Measurements from ENCODE around the gene NRSN2. TPM values are rescaled to one million over a fixed set of nuclear protein-coding genes. Genes with fewer than 3 reads are reported as not detected.
"Not testable (repeated sequence)": the region's sequence is repeated elsewhere in the genome, so short reads cannot be mapped to it uniquely, and the experiment has no call there.

The NRSN2 gene
- polyA plus RNA-seq, 4 donors = 0.67 to 15.4 (median 9.6) TPM

- H3K9me3 ChIP-seq (ENCODE audit: control insufficient read depth in 2 of 2, insufficient read depth in 1 of 2, low read depth in 1 of 2, low read length in 1 of 2) = no peaks in the 10 kb centered on the region
- 68 to 87% (median 84%) methylated on average over 9 of the region's 9 CpGs for WGBS, 3 donors
- peak in 1 of 2 donors; percentile 18 for DNase-seq
- H3K4me1 ChIP-seq (ENCODE audit: control insufficient read depth in 3 of 3, insufficient read depth in 2 of 3, low read depth in 1 of 3, low read length in 2 of 3) = peaks cover 0 to 3% (median 0%) of the 10 kb centered on the region in 3 donors
- FAIRE-seq = no peak
- H3K36me3 ChIP-seq (ENCODE audit: control insufficient read depth in 3 of 3, insufficient read depth in 2 of 3, low read depth in 1 of 3, low read length in 3 of 3) = no peaks in the 10 kb centered on the region
- H3K27ac ChIP-seq (ENCODE audit: low read depth in 1 of 3, low read length in 2 of 3) = peak overlapping the region in 1 of 3 donors; percentile 15
- peaks cover 0 to 2% (median 0%) of the 10 kb centered on the region in 3 donors for H3K27me3 ChIP-seq (ENCODE audit: control insufficient read depth in 3 of 3, insufficient read depth in 3 of 3, low read length in 3 of 3)
- no peak overlapping the region for H3K4me3 ChIP-seq (ENCODE audit: low read depth in 1 of 3, low read length in 3 of 3)
Observed at GRCh38 chr20:373171-373890, 26.4 kb downstream of the NRSN2 start.

- no peak overlapping the region for H3K27ac ChIP-seq (ENCODE audit: low read depth in 1 of 3, low read length in 2 of 3)
- H3K4me3 ChIP-seq (ENCODE audit: low read depth in 1 of 3, low read length in 3 of 3) = no peak overlapping the region
- no peak for FAIRE-seq
- peaks cover 0 to 12% (median 0%) of the 10 kb centered on the region in 3 donors for H3K27me3 ChIP-seq (ENCODE audit: control insufficient read depth in 3 of 3, insufficient read depth in 3 of 3, low read length in 3 of 3)
- no peaks in the 10 kb centered on the region for H3K9me3 ChIP-seq (ENCODE audit: control insufficient read depth in 2 of 2, insufficient read depth in 1 of 2, low read depth in 1 of 2, low read length in 1 of 2)
- DNase-seq = no peak
- 76 to 88% (median 80%) methylated on average over 10 of the region's 10 CpGs for WGBS, 3 donors
- no peaks in the 10 kb centered on the region for H3K36me3 ChIP-seq (ENCODE audit: control insufficient read depth in 3 of 3, insufficient read depth in 2 of 3, low read depth in 1 of 3, low read length in 3 of 3)
- peaks cover 0 to 3% (median 0%) of the 10 kb centered on the region in 3 donors for H3K4me1 ChIP-seq (ENCODE audit: control insufficient read depth in 3 of 3, insufficient read depth in 2 of 3, low read depth in 1 of 3, low read length in 2 of 3)
Observed at GRCh38 chr20:375265-375889, 28.5 kb downstream of the NRSN2 start.

- H3K9me3 ChIP-seq (ENCODE audit: control insufficient read depth in 2 of 2, insufficient read depth in 1 of 2, low read depth in 1 of 2, low read length in 1 of 2) = no peaks in the 10 kb centered on the region
- H3K4me1 ChIP-seq (ENCODE audit: control insufficient read depth in 3 of 3, insufficient read depth in 2 of 3, low read depth in 1 of 3, low read length in 2 of 3) = peaks cover 0 to 3% (median 0%) of the 10 kb centered on the region in 3 donors
- H3K27me3 ChIP-seq (ENCODE audit: control insufficient read depth in 3 of 3, insufficient read depth in 3 of 3, low read length in 3 of 3) = peaks cover 0 to 12% (median 0%) of the 10 kb centered on the region in 3 donors
- no peak overlapping the region for H3K4me3 ChIP-seq (ENCODE audit: low read depth in 1 of 3, low read length in 3 of 3)
- no peaks in the 10 kb centered on the region for H3K36me3 ChIP-seq (ENCODE audit: control insufficient read depth in 3 of 3, insufficient read depth in 2 of 3, low read depth in 1 of 3, low read length in 3 of 3)
- no peak for FAIRE-seq
- no peak for DNase-seq
- no peak overlapping the region for H3K27ac ChIP-seq (ENCODE audit: low read depth in 1 of 3, low read length in 2 of 3)
- WGBS, 3 donors = 7 to 32% (median 25%) methylated on average over 2 of the region's 2 CpGs
Observed at GRCh38 chr20:376089-376488, 29.2 kb downstream of the NRSN2 start.

- FAIRE-seq (no peak), DNase-seq (no peak)
- no peak overlapping the region for H3K27ac ChIP-seq (ENCODE audit: low read depth in 1 of 3, low read length in 2 of 3)
- WGBS, 3 donors = 62 to 79% (median 72%) methylated on average over 2 of the region's 2 CpGs
- H3K9me3 ChIP-seq (ENCODE audit: control insufficient read depth in 2 of 2, insufficient read depth in 1 of 2, low read depth in 1 of 2, low read length in 1 of 2) = no peaks in the 10 kb centered on the region
- no peaks in the 10 kb centered on the region for H3K36me3 ChIP-seq (ENCODE audit: control insufficient read depth in 3 of 3, insufficient read depth in 2 of 3, low read depth in 1 of 3, low read length in 3 of 3)
- peaks cover 0 to 15% (median 0%) of the 10 kb centered on the region in 3 donors for H3K27me3 ChIP-seq (ENCODE audit: control insufficient read depth in 3 of 3, insufficient read depth in 3 of 3, low read length in 3 of 3)
- no peaks in the 10 kb centered on the region for H3K4me1 ChIP-seq (ENCODE audit: control insufficient read depth in 3 of 3, insufficient read depth in 2 of 3, low read depth in 1 of 3, low read length in 2 of 3)
- H3K4me3 ChIP-seq (ENCODE audit: low read depth in 1 of 3, low read length in 3 of 3) = no peak overlapping the region
Observed at GRCh38 chr20:376750-377149, 29.8 kb downstream of the NRSN2 start.

- DNase-seq; H3K4me1 ChIP-seq (ENCODE audit: control insufficient read depth in 3 of 3, insufficient read depth in 2 of 3, low read depth in 1 of 3, low read length in 2 of 3); H3K9me3 ChIP-seq (ENCODE audit: control insufficient read depth in 2 of 2, insufficient read depth in 1 of 2, low read depth in 1 of 2, low read length in 1 of 2); H3K27ac ChIP-seq (ENCODE audit: low read depth in 1 of 3, low read length in 2 of 3); FAIRE-seq; H3K36me3 ChIP-seq (ENCODE audit: control insufficient read depth in 3 of 3, insufficient read depth in 2 of 3, low read depth in 1 of 3, low read length in 3 of 3); H3K4me3 ChIP-seq (ENCODE audit: low read depth in 1 of 3, low read length in 3 of 3): not testable (repeated sequence)
- peaks cover 0 to 24% (median 0%) of the 10 kb centered on the region in 3 donors for H3K27me3 ChIP-seq (ENCODE audit: control insufficient read depth in 3 of 3, insufficient read depth in 3 of 3, low read length in 3 of 3)
- WGBS, 3 donors = 86 to 91% (median 88%) methylated on average over 12 of the region's 12 CpGs
Observed at GRCh38 chr20:377578-377977, 30.7 kb downstream of the NRSN2 start.

GRCh38 chr20:378961-379336, 32.0 kb downstream of the NRSN2 start:
- WGBS, 3 donors = 56 to 74% (median 64%) methylated on average over 5 of the region's 5 CpGs
- no peak overlapping the region for H3K27ac ChIP-seq (ENCODE audit: low read depth in 1 of 3, low read length in 2 of 3)

GRCh38 chr20:380763-381580, 34.1 kb downstream of the NRSN2 start:
- WGBS, 3 donors = 1% methylated on average over 49 to 93 of the region's 93 CpGs
- no peaks in the 10 kb centered on the region for H3K9me3 ChIP-seq (ENCODE audit: control insufficient read depth in 2 of 2, insufficient read depth in 1 of 2, low read depth in 1 of 2, low read length in 1 of 2)
- peak; percentile 18 to 64 for DNase-seq
- peak overlapping the region; percentile 32 to 79 (median 62) for H3K4me3 ChIP-seq (ENCODE audit: low read depth in 1 of 3, low read length in 3 of 3)
- no peaks in the 10 kb centered on the region for H3K4me1 ChIP-seq (ENCODE audit: control insufficient read depth in 3 of 3, insufficient read depth in 2 of 3, low read depth in 1 of 3, low read length in 2 of 3)
- peaks cover 0 to 32% (median 0%) of the 10 kb centered on the region in 3 donors for H3K27me3 ChIP-seq (ENCODE audit: control insufficient read depth in 3 of 3, insufficient read depth in 3 of 3, low read length in 3 of 3)
- FAIRE-seq = no peak
- no peaks in the 10 kb centered on the region for H3K36me3 ChIP-seq (ENCODE audit: control insufficient read depth in 3 of 3, insufficient read depth in 2 of 3, low read depth in 1 of 3, low read length in 3 of 3)
- H3K27ac ChIP-seq (ENCODE audit: low read depth in 1 of 3, low read length in 2 of 3) = peak overlapping the region in 1 of 3 donors; percentile 84

More at GRCh38 chr20:378961-379336, 32.0 kb downstream of the NRSN2 start:
- H3K9me3 ChIP-seq (ENCODE audit: control insufficient read depth in 2 of 2, insufficient read depth in 1 of 2, low read depth in 1 of 2, low read length in 1 of 2) = no peaks in the 10 kb centered on the region
- FAIRE-seq (no peak), DNase-seq (no peak)
- H3K36me3 ChIP-seq (ENCODE audit: control insufficient read depth in 3 of 3, insufficient read depth in 2 of 3, low read depth in 1 of 3, low read length in 3 of 3) = no peaks in the 10 kb centered on the region
- H3K4me3 ChIP-seq (ENCODE audit: low read depth in 1 of 3, low read length in 3 of 3) = no peak overlapping the region
- peaks cover 0 to 31% (median 0%) of the 10 kb centered on the region in 3 donors for H3K27me3 ChIP-seq (ENCODE audit: control insufficient read depth in 3 of 3, insufficient read depth in 3 of 3, low read length in 3 of 3)
- no peaks in the 10 kb centered on the region for H3K4me1 ChIP-seq (ENCODE audit: control insufficient read depth in 3 of 3, insufficient read depth in 2 of 3, low read depth in 1 of 3, low read length in 2 of 3)

GRCh38 chr20:381581-382290, 34.8 kb downstream of the NRSN2 start:
- no peak for FAIRE-seq
- peak overlapping the region in 1 of 3 donors; percentile 84 for H3K27ac ChIP-seq (ENCODE audit: low read depth in 1 of 3, low read length in 2 of 3)

More at GRCh38 chr20:381581-382290, 34.8 kb downstream of the NRSN2 start:
- H3K4me1 ChIP-seq (ENCODE audit: control insufficient read depth in 3 of 3, insufficient read depth in 2 of 3, low read depth in 1 of 3, low read length in 2 of 3) = no peaks in the 10 kb centered on the region
- no peaks in the 10 kb centered on the region for H3K9me3 ChIP-seq (ENCODE audit: control insufficient read depth in 2 of 2, insufficient read depth in 1 of 2, low read depth in 1 of 2, low read length in 1 of 2)
- peak overlapping the region; percentile 32 to 79 (median 62) for H3K4me3 ChIP-seq (ENCODE audit: low read depth in 1 of 3, low read length in 3 of 3)
- H3K27me3 ChIP-seq (ENCODE audit: control insufficient read depth in 3 of 3, insufficient read depth in 3 of 3, low read length in 3 of 3) = peaks cover 0 to 32% (median 0%) of the 10 kb centered on the region in 3 donors
- no peaks in the 10 kb centered on the region for H3K36me3 ChIP-seq (ENCODE audit: control insufficient read depth in 3 of 3, insufficient read depth in 2 of 3, low read depth in 1 of 3, low read length in 3 of 3)
- 1% methylated on average over 27 to 49 of the region's 49 CpGs for WGBS, 3 donors
- DNase-seq = peak; percentile 69
